T-helper 1 cell (primary cell): ENCODE results near the gene MAP7D3.
"Not testable (repeated sequence)": the region's sequence is repeated elsewhere in the genome, so short reads cannot be mapped to it uniquely, and the experiment has no call there.

Experiments used
- DNase-seq, 5 donors: peaks; one replicate each; pipeline ENCODE4 v3.0.0-alpha.2; 2012 to 2020
- total RNA-seq, 4 donors: gene quantifications; one replicate each; lab custom pipeline; 2026; lab: John Stamatoyannopoulos, UW

Gene MAP7D3, protein sequence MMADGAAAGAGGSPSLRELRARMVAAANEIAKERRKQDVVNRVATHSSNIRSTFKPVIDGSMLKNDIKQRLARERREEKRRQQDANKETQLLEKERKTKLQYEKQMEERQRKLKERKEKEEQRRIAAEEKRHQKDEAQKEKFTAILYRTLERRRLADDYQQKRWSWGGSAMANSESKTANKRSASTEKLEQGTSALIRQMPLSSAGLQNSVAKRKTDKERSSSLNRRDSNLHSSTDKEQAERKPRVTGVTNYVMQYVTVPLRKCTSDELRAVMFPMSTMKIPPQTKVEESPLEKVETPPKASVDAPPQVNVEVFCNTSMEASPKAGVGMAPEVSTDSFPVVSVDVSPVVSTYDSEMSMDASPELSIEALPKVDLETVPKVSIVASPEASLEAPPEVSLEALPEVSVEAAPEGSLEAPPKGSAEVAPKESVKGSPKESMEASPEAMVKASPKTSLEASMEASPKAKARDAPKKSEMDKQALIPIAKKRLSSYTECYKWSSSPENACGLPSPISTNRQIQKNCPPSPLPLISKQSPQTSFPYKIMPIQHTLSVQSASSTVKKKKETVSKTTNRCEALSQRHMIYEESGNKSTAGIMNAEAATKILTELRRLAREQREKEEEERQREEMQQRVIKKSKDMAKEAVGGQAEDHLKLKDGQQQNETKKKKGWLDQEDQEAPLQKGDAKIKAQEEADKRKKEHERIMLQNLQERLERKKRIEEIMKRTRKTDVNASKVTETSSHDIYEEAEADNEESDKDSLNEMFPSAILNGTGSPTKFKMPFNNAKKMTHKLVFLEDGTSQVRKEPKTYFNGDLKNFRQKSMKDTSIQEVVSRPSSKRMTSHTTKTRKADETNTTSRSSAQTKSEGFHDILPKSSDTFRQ
- 15.5 to 28.9 (median 19.7) reads per million in 4 donors for total RNA-seq

DNA sequence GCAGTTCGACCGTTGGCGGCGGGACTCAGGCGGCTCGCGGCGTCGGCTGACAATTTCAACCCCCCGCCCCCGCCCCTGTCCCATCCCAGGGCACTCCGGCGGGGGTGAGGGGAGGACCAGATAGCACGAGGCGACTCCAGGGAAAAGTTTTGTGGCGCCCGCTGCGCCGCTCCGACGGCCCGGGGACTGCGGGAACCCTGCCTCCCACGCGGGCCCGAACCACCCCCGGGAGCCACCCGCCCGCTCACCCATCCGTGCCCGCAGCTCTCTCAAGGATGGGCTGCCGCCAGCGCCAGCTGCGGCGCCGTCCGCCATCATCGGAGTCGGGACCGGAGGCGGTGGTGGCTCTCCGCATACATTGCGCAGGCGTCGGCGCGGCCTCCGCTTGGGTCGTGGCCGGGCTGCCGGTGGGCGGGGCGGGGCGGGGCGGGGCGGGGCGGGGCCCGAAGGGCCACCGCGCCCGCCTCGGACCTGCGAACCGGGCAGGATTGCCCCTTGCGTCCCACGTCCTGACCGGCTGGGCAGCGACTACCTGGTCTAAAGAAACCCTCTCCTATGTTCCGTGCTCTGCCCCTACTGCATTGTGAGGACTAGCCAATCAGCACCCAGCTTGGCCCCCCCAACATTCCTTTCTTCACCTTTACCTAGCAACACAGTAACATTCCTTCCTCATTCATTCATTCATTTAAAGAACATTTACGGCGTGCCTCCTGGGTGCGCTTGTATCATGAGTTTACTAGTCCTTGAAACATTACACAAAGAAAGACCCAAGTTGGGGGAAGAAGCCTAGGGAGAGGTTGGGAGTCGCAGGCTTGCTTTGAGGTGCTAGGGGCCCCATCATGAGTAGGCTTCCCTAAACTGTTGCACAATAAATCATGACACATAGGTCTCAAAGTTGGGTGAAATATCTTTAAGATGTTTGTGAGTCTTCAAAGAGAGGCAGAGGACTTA is at the start of gene MAP7D3:
Gene MAP7D3, minus strand, starts transcription at position 360 of the 951 bp plus-strand sequence. Its CDS starts 42 bp downstream, at position 318.
- DNase-seq, result peak; percentile 46 to 68 (median 60)

DNA sequence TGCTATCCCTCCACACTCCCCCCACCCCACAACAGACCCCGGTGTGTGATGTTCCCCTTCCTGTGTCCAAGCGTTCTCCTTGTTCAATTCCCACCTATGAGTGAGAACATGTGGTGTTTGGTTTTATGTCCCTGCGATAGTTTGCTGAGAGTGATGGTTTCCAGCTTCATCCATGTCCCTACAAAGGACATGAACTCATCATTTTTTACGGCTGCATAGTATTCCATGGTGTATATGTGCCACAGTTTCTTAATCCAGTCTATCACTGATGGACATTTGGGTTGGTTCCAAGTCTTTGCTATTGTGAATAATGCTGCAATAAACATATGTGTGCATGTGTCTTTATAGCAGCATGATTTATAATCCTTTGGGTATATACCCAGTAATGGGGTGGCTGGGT is 49.5 kb upstream of the MAP7D3 start, which contains the start of gene ADGRG4:
Gene ADGRG4, plus strand, starts transcription at position 243 of the 400 bp plus-strand sequence. CDS start 7,815 bp downstream, outside the sequence.
- not testable (repeated sequence) for DNase-seq

DNA sequence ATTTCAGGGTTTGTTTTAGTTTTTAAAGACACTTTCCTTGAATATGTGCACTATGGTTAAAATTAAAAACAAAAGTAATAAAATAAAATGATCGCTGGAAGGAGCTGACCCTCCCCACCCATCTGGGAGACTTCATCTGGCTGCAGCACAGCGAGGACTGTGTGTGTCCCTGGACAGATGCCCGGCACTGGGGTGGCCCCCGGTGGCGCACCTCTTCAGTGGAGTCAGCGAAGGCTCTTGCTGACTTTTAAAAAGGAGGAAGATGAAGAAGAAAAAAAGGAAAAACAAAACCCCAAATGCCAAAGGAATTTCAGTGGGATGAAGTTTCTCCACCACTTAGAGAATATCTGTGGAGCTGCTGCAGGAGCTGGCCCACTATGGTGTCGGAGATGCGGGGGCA is 44.2 kb upstream of the MAP7D3 start:
- no peak for DNase-seq

DNA sequence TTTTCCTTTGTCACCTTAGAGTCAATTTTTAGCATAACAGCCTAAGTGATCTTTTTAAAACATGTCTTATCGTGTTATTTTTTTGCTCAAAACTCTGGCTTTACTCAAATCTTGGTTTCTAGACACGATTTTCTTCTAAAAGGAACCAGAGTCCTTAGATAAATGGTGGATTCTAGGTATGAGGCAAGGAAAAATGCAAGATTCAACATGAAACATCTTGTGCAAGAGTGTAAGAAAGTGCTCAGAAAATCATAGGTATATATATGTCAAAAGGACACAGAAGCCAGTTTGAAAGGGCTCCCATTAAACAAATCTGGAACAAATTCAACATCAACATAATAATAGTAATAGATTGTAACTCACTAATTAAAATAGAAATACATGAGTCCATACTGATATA is 41.5 kb upstream of the MAP7D3 start:
- DNase-seq, result no peak

DNA sequence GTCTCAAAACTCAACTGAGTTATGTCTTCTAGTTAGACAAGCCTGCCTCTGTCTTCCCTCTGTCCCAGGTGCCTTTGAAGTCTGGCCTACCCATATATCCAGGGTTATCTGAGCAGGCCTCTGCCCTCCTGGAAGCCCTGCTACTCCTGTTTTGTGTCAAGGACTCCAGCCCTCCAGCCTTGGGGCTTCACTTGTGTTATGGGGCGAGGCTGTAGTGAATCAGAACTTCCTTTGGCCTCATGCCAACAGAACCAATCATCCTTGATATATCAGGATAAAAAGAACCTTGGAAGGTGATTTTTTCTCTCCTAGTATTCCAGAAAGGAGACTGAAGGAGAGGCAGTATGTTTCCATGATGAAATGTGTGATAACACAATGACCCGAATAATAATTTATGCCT is 40.6 kb upstream of the MAP7D3 start:
- no peak for DNase-seq

DNA sequence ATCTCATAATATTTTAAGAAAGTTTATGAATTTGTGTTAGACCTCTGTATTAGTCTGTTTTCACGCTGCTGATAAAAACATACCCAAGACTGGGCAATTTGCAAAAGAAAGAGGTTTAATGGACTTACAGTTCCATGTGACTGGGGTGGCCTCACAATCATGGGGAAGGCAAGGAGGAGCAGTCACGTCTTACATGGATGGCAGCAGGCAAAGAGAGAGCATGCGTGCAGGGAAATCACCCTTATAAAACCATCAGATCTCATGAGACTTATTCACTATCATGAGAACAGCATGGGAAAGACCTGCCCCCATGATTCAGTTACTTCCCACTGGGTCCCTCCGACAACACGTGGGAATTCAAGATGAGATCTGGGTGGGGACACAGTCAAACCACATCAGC is 35.2 kb upstream of the MAP7D3 start:
- not testable (repeated sequence) for DNase-seq

DNA sequence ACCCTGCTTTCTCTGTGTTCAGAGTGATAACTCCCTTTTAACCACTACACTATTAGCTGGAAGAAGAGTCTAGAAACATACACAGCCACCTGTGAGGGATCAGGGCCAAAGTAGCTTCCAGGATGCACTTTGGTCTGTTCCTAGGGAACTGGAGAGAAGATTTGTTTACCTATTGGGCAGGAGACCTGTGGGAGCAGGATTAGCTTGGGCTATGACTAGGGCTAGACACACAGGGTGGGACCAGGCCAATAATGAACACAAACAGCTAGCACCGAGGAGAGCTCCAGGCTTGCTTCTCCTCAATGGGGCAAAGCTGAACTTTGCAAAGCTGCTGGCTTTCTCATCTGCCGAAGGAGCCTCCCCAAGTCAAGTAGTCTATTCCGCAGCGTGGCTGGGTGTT is 24.4 kb upstream of the MAP7D3 start:
- DNase-seq, result no peak

DNA sequence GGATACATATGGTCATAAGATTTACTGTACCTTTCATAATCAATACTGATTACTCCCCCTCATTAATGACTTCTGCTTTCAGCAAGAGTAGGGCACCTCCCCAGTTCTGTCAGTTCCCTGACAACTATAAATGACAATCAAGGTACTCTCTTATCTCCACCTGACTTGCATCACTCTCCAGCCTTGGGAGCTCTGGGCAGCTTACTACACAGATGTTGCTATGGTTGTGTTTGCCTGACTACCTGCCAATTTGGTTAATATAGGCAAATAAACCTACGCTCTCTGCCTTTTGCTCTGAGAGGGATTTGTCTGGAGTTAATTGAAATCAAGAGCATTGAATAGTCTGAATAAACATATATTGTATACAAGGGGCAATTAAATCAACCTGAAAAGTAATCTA is 22.8 kb upstream of the MAP7D3 start:
- DNase-seq, result no peak

DNA sequence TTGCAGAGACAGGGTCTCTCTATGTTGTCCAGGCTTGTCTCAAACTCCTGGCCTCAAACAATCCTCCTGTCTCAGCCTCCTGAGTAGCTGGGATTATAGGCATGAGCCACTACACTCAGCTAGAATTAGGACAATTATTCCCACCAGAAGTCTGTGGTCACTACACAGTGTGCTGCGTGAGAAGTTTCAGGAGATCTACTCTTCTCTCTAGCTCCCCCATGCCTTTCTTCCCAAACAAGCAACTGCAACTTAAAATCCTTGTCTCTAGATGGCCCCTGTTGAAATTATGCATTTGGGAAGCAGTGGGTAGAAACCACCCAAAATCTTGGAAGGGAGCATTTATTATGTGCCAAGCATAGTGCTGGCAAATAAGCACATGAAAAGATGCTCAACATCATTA is 21.1 kb upstream of the MAP7D3 start:
- DNase-seq, result no peak

DNA sequence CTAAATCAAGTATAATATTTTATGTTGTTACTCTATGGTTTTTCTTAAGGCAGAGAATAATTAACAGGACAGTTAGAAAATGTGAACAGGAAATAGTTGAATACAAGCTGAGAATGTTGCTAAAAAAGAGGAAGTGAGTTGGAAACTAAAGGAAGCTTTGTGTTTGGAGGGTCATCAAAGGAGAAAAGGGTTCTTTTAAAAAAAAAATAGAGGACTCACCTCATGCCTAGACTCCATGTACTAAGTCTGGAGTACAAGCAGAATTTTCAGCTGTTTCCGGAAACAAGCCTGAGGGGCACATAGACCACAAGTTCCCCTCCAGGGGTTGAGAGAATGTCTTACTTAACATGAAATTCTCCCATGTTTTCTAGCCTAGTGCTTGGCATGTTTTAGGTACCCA is 20.1 kb upstream of the MAP7D3 start:
- DNase-seq, result no peak

DNA sequence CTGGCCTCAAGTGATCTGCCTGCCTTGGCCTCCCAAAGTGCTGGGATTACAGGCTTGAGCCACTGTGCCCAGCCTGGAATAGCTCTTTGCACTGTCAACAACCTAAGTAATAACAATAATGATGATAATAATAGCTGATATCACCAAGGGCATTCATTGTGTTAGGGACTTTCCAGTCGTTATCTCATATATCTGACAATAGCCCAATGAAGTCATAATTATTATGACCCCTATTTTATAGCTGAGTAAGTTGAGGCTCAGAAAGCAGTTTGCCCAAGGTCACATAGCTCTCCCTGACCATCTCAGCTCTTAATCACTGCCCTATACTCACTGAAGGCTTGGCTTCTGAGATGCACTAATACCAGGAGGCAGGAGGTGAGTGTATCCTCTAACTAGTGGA is 18.7 kb upstream of the MAP7D3 start:
- no peak for DNase-seq

DNA sequence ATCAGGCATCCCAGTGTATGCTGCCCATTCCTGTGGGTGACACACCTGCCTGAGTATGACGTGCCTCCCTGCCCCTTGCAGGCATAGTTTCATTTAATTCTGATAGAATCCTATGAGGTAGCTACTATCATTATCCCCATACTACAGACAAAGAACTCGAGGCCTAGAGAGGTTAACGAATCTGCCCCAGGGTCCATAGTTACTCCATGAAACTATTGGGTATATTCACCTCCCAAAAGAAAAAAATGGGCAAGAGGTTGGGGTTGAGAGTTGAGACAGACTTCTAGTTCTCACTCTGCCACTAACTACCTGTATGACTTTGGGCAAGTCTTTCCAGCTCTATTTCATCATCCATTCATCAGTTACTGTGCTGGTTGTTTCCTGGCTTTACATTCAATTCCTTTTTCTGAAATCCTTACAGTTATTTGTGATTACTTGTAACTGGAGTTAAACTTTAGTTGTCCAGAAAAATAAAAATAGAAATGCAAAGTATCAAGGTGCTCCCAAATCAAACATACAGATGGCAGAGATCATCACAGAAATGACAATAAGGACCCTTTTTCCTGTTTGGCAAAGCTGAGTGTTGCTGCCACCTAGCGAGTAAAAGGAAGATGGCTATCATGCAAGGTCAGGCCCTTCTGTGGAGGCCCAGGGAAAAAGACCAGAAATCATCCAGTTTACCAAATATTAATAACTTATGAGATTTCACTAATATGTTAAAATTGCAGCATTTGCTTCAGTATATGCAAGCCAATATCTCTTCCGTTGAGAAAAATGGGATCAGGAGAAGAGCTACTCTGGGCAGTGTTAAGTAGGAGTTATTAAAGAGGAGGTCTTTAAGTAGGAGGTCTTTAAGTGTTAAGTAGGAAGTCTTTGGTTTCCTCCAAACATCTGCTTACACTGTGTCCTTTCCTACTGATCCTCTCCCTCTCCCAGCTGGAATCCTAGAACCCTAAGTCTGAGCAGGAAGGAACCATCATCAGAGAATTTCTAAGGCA is 17.1 kb upstream of the MAP7D3 start:
- DNase-seq, result peak in 4 of 5 donors; percentile 3 to 63 (median 20)

DNA sequence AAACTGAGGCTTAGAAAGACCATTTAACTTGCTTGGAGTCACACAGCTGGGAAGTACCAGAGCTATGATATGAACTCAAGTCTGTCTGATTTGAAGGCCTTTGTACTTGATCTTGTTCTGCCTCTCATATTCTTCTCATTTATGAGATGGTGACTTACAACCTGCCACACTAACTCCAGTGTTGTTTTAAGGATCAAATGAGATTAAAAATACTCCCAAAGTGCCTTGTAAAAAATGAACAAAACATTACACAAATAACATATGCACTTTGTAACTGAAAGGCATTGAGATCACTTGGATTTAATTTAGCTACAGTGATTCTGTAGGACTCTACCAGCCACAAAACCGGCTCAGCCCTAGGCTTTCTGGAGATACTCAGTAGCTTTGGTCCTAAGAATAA is 15.6 kb upstream of the MAP7D3 start:
- DNase-seq, result no peak

DNA sequence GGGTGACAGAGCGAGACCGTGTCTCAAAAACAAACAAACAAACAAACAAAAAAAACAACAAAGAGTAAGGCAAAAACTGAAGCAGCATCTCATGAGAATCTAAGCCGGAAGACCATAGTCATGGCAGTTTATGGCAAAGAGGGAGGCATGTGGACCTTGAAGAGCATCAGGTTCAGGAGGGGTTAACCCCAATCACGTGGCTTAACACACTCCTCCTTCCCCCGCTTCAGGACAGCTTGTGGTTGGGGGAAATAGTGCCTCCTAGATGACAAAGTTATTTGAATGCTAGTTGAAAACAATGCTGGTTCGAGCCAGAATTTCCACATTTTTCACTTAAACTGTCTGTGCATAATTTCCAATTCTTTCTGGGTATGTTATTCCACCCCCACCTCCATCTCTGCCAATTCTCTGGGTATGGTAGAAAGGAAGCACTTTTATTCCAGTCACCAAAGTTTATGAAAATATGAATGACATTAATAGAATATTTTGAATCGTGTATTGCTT is 11.7 kb upstream of the MAP7D3 start:
- DNase-seq, result no peak

DNA sequence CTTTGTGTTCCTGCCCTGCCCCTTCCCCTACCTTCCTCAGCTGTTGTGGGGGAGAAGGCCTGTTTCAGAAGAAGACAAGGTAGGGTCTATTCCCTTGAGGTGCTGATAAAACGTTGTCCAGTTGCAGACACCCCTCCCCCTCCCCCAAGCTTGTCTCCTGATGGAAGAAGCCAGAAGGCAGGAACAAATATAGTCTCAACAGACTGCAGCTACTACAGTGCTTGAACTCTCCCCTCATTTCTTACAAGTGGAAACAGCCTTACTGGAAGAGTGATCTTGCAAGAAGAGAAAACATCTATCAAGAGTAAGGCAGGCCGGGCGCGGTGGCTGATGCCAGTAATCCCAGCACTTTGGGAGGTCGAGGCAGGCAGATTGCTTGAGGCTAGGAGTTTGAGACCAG is 11.0 kb upstream of the MAP7D3 start:
- DNase-seq, result no peak

DNA sequence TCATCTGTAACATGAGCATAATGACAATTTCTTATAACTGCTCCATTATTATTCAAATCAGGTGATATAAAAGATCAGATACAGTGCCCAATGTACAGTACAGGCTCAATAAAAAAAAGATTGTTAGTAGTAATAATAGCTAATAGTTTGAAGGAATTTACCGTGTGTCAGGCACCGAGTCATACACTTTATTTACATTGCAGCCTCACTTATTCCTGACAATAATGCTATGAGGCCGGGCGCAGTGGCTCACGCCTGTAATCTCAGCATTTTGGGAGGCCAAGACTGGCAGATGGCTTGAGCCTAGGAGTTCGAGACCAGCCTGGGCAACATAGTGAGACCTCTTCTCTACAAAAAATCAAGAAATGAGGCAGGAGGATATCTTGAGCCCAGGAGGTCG is 10.1 kb upstream of the MAP7D3 start:
- no peak for DNase-seq

DNA sequence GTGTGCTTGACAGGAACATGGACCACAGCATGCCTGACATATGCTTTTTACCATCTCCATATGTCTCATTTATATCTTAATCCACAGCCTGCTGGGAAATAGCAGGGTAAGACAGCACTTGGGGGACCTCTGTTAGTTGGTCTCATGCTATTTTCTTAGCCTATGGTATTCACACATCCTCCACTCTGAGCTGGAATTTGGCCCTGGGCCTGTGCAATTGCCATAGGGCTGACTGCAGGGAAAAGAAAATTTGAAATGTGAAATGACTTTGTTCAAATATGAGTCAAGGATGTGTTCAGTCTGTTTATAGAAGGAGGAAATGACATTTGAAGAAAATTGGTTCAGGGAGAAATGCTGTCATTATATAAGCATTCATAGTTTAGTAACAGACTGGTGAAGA is 9.6 kb upstream of the MAP7D3 start:
- DNase-seq, result no peak

DNA sequence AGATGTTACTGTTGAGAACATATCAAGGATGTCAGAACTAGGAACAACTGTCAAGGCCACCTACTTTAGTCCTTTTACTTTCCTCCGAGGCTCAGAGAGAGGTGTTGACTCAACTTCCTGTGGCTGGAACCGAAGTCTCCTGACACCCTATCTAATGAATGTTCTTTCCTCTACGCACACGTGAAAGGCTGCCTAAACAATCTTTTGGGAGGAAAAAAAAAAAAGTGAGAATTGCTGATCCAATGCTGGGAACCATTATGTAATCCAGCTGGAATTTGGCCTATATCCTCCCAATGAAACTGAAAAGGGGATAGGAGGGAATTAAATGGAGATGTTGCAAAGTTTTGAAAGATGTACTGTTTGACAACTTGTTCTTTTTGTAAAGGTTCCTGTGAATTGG is 8.3 kb upstream of the MAP7D3 start:
- peak in 1 of 5 donors; percentile 39 for DNase-seq

DNA sequence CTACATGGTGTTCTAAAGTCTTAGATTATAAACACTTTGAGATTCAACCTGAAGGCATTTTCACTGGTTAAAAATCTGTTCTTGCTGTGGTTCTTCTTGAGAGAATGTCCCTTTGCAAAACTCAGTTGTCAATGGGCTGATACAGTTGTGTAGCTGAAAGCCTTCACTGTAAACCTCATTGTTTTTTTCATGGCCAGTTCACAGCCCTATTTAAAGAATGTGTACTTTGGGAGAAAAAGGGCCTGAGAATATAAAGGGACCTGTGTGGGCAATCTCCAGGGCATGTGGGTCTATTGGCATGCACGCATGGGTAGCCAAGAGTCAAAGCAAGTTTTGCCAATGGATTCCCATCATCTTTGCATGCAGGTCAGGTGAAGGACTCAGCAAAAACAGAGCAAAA is 7.8 kb upstream of the MAP7D3 start:
- no peak for DNase-seq

DNA sequence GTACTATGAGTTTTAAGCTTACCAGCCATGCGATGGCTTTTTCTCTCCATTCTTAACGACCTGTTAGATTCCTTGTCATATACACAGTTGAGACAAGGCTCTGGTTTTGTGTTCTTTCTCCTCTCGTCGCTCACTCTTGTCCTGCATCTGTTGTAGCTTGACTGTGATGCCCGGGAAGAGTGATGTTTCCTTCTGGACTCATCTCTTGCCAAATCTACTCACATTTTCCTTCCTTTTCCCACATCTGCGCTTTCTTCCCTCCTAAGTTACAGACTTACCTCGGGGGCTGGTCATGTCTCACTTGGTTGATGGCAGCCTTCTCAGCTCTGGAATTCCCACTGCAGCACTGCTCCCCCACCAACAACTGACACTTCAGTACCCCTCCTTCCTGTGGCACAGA is 4.8 kb upstream of the MAP7D3 start:
- DNase-seq, result no peak

DNA sequence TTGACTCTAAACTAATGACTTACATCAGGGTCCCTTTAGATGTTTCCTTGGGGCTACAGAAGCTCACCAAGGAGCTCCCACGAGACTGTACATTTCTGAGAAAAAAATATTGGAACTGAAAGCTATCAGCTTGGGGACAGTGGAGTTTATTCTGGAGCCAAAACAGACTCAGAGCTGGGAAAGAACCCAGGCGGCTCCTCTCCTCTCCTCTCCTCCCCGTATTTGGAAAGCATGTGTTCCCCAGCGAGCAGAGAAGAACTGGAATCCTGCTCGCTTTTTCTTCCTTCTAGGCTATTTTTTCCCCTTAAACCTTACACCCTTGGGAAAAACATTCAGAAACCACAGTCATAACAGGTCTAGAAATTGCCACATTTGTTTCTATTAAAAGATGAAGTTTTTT is 4.3 kb upstream of the MAP7D3 start:
- DNase-seq, result no peak
